NCI-H1105 (cell line): ENCODE measurements around the gene SERGEF.
A peak's percentile ranks its signal among the peaks of the same experiment; 100 is the strongest.
"Not testable (repeated sequence)": the region's sequence is repeated elsewhere in the genome, so short reads cannot be mapped to it uniquely, and the experiment has no call there.

Source experiments
- DNase-seq: peaks from one replicate; lab custom pipeline; 2025; lab: John Stamatoyannopoulos, UW

The SERGEF gene

GRCh38 chr11:17906436-17906835 lies 106.4 kb downstream of the SERGEF start:
- peak; percentile 27 for DNase-seq

GRCh38 chr11:17905477-17905876 lies 107.4 kb downstream of the SERGEF start:
- no peak for DNase-seq

- DNase-seq, result no peak
Observed at GRCh38 chr11:17901481-17901880, 111.4 kb downstream of the SERGEF start.

GRCh38 chr11:17898782-17899181 lies 114.1 kb downstream of the SERGEF start:
- no peak for DNase-seq

GRCh38 chr11:17898071-17898470 lies 114.8 kb downstream of the SERGEF start:
- no peak for DNase-seq

- DNase-seq, result no peak
Observed at GRCh38 chr11:17897495-17897894, 115.4 kb downstream of the SERGEF start.

- DNase-seq, result not testable (repeated sequence)
Observed at GRCh38 chr11:17896496-17897151, 116.2 kb downstream of the SERGEF start.

- DNase-seq, result no peak
Observed at GRCh38 chr11:17894929-17895658, 117.8 kb downstream of the SERGEF start.

- DNase-seq, result no peak
Observed at GRCh38 chr11:17892409-17892808, 120.4 kb downstream of the SERGEF start.

- DNase-seq, result no peak
Observed at GRCh38 chr11:17890325-17890724, 122.5 kb downstream of the SERGEF start.

GRCh38 chr11:17887779-17888178 lies 125.1 kb downstream of the SERGEF start:
- no peak for DNase-seq

- DNase-seq, result no peak
Observed at GRCh38 chr11:17883946-17884345, 128.9 kb downstream of the SERGEF start.

- no peak for DNase-seq
Observed at GRCh38 chr11:17883057-17883456, 129.8 kb downstream of the SERGEF start.

- no peak for DNase-seq
Observed at GRCh38 chr11:17878743-17879142, 134.1 kb downstream of the SERGEF start.

GRCh38 chr11:17877886-17878285 lies 135.0 kb downstream of the SERGEF start:
- no peak for DNase-seq

- no peak for DNase-seq
Observed at GRCh38 chr11:17876827-17877226, 136.0 kb downstream of the SERGEF start.

- DNase-seq, result no peak
Observed at GRCh38 chr11:17875891-17876290, 137.0 kb downstream of the SERGEF start.

GRCh38 chr11:17873586-17873985 lies 139.3 kb downstream of the SERGEF start:
- DNase-seq, result no peak

- DNase-seq, result not testable (repeated sequence)
Observed at GRCh38 chr11:17868398-17868797, 144.4 kb downstream of the SERGEF start.

- no peak for DNase-seq
Observed at GRCh38 chr11:17867341-17867740, 145.5 kb downstream of the SERGEF start.

- DNase-seq, result no peak
Observed at GRCh38 chr11:17865765-17866428, 146.9 kb downstream of the SERGEF start.

GRCh38 chr11:17864478-17864941 lies 148.3 kb downstream of the SERGEF start:
- DNase-seq, result no peak
